Peyer's patch (tissue), 4 donors: ENCODE measurements around the gene RELL1. TPM values are rescaled to one million over a fixed set of nuclear protein-coding genes. Genes with fewer than 3 reads are reported as not detected.

Source experiments
- DNase-seq, 3 donors: peaks; one replicate each; pipeline ENCODE4 v3.0.0-alpha.2; 2017 to 2019
- H3K27ac ChIP-seq, 4 donors: fragments of 200-600 bp; sonication (generic); one replicate each; pipeline ENCODE4 v1.5.1; 2016 to 2019
- H3K27me3 ChIP-seq, 2 donors: fragments of 200-600 bp; sonication (generic); one replicate each; pipeline ENCODE4 v1.5.1; 2019
- H3K36me3 ChIP-seq, 3 donors: fragments of 200-600 bp; sonication (generic); one replicate each; pipeline ENCODE4 v1.5.1; 2016 to 2019
- H3K4me1 ChIP-seq, 4 donors: fragments of 200-600 bp; sonication (generic); one replicate each; pipeline ENCODE4 v1.5.1; 2016 to 2019
- H3K4me3 ChIP-seq, 4 donors: fragments of 200-600 bp; sonication (generic); 1 replicate in 3 of 4; 2 replicates in 1 of 4; pipeline ENCODE4 v1.5.1; 2016 to 2019; ENCODE audit warnings: mild to moderate bottlenecking in 1 of 4
- H3K9me3 ChIP-seq, 4 donors: fragments of 200-600 bp; sonication (generic); one replicate each; pipeline ENCODE4 v1.5.1; 2016 to 2019; ENCODE audit warnings: mild to moderate bottlenecking in 1 of 4
- POLR2A ChIP-seq, 2 donors: fragments of 450-650 bp; IDR thresholded peaks; one replicate each; pipeline ENCODE4 v1.5.1; 2017; ENCODE audit warnings: antibody characterized with exemption in 2 of 2, mild to moderate bottlenecking in 2 of 2, moderate library complexity in 2 of 2
- total RNA-seq, 4 donors: library from RNA; depleted of rRNA; stranded (reverse); fragments of >200 nt; gene quantifications; one replicate each; pipeline ENCODE4 v1.1.0, GENCODE V29; 2016
- TF ChIP-seq, protein P1 (sequence below), 6 experiments: fragments of 450-650 bp in 4 of 6; fragments of 200-600 bp in 2 of 6; sonication (generic) in 1 of 6; IDR thresholded peaks; one replicate each; pipeline ENCODE4 v1.5.1; 2017 to 2019; ENCODE audit warnings: antibody characterized with exemption in 6 of 6, mild to moderate bottlenecking in 3 of 6, moderate library complexity in 1 of 6

Gene RELL1
- total RNA-seq, 4 donors from 2014 or later: 43.2 to 76.2 (median 55.8) TPM

DNA sequence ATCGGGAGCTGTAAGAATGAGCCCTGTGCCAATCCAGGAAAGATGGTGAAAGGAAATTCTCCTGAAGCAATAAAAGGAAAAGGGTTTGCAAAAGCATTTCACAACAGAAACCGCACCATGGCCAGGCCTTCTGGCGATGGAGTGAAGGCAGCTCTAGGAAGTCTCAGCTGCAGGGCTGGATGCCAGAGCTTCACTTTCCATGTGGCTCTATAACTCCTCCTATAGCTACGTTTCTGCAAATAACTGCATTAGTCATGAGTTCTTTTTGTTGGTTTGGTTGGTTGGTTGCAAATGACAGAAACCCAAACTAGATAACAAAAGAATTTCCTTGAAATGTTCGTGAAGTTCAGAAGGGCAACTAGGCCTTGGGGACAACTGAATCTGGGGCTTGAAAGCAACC lies 84.6 kb downstream of the RELL1 start:
- Histone ChIP-seq H3K4me1 (peaks cover 0 to 8% (median 0%) of the 10 kb centered on the region in 4 donors), H3K27ac (no peak overlapping the region), H3K36me3 (no peaks in the 10 kb centered on the region), H3K27me3 (no peaks in the 10 kb centered on the region), H3K9me3 (no peaks in the 10 kb centered on the region), H3K4me3 (no peak overlapping the region)
- DNase-seq: peak in 1 of 3 donors; percentile 59
- TF ChIP-seq POLR2A (IDR thresholded peaks at IDR 0.05): no peak
- TF ChIP-seq, protein P1, sequence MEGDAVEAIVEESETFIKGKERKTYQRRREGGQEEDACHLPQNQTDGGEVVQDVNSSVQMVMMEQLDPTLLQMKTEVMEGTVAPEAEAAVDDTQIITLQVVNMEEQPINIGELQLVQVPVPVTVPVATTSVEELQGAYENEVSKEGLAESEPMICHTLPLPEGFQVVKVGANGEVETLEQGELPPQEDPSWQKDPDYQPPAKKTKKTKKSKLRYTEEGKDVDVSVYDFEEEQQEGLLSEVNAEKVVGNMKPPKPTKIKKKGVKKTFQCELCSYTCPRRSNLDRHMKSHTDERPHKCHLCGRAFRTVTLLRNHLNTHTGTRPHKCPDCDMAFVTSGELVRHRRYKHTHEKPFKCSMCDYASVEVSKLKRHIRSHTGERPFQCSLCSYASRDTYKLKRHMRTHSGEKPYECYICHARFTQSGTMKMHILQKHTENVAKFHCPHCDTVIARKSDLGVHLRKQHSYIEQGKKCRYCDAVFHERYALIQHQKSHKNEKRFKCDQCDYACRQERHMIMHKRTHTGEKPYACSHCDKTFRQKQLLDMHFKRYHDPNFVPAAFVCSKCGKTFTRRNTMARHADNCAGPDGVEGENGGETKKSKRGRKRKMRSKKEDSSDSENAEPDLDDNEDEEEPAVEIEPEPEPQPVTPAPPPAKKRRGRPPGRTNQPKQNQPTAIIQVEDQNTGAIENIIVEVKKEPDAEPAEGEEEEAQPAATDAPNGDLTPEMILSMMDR (IDR thresholded peaks at IDR 0.05): no peak

DNA sequence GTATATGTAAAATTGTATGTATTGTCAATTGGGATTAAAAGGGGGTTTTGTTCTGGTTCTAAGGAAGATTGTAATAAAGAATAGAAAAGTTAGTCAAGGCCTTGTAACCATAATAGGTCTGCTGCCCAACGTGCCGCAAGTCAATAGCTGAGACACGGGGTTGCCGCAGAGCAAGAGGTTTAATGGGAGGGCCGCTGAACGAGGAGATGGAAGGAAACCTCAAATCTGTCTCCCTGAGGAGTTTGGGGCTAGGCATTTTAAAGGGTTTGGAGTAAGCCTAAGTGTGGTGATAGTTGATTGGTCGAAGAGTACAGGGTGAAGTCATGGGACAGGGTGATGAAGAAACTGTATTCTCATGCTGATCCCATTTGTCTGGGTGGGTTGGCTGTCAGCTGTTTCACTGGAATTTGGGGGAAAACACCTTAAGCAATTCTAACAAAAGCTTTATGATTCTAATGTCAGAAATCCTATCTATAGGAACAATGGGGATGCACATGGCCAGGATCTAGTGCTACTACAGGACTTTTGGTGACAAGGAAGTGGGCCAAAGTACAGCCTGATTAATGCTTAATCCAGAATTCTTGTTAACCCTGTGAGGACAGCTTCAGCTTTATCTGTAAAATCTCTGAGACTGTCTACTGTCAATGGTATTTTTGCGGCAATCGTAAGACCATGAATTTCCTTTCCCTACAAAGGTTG lies 86.9 kb downstream of the RELL1 start:
- peak overlapping the region in 1 of 4 donors; percentile 15 for H3K27ac ChIP-seq
- no peaks in the 10 kb centered on the region for H3K27me3 ChIP-seq
- no peak overlapping the region for H3K4me3 ChIP-seq
- H3K36me3 ChIP-seq: no peaks in the 10 kb centered on the region
- TF ChIP-seq, protein P1 (IDR thresholded peaks at IDR 0.05): no peak
- TF ChIP-seq POLR2A (IDR thresholded peaks at IDR 0.05): no peak
- DNase-seq: no peak
- no peaks in the 10 kb centered on the region for H3K9me3 ChIP-seq
- peaks cover 0 to 14% (median 0%) of the 10 kb centered on the region in 4 donors for H3K4me1 ChIP-seq

DNA sequence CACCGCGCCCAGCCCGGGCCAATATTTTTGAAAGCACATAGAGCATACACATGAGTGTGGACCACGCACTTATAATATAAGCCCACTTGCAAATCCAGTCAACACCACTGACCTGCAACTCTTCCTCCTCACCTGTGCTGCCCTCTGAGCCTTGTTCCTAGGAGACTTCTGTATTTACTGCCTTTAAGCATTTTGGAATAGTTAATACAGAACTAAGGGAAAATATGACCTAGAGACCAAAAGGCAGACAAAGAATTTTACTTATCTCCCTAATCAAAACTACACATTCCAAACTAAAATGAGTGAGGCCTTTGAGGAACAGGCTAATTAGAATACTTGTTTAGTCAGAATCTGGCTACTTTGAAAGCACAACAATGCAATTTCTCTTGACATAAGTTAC lies 89.1 kb downstream of the RELL1 start:
- peak overlapping the region in 1 of 4 donors; percentile 50 for H3K27ac ChIP-seq

DNA sequence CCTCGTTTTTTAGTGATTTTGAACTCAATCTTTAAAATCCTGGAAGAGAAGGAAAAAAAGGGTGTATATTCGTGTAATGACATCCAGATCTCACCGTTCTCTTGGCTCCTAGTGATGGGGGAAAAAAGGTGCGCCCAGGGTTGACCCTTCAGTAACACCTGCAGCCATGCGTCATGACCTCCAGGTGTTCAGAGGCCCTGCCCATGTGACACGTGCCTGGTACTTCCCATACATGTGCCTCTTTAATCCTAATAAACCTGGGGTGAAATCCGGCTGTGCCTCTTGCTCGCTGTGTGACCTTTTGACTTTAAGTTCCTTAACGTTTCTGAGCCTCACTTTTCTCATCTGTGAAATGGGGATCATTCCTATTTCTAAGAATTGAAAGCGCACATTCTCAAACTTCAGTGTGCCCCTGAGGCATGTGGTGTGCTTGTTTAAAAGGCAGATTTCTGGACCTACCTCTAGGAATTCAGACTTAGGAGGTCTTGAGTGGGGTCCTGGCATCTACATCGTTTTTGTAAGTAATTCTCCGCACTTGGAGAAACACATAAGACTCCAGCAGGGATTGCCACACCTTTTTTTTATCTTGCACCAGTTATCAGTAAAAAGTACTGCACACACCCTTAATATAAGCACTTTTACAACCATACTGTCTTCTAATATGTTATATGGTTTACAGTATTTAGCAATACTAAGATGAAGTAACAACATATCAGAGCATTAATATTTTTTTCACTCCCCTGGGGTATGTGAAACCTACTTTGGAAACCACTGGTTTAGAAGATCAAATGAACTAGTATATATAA lies 90.1 kb downstream of the RELL1 start:
- H3K4me1 ChIP-seq: peaks cover 0 to 7% (median 0%) of the 10 kb centered on the region in 4 donors
- no peak overlapping the region for H3K4me3 ChIP-seq
- H3K9me3 ChIP-seq: no peaks in the 10 kb centered on the region
- H3K27me3 ChIP-seq: no peaks in the 10 kb centered on the region
- H3K27ac ChIP-seq: peak overlapping the region in 1 of 4 donors; percentile 64
- no peaks in the 10 kb centered on the region for H3K36me3 ChIP-seq
- no peak for TF ChIP-seq POLR2A (IDR thresholded peaks at IDR 0.05)
- TF ChIP-seq, protein P1 (IDR thresholded peaks at IDR 0.05): peak in 1 of 6 experiments; percentile 0
- DNase-seq: peak in 2 of 3 donors; percentile 59 to 62

More for the DNA sequence above, 89.1 kb downstream of the RELL1 start:
- Histone ChIP-seq H3K27me3 (no peaks in the 10 kb centered on the region), H3K36me3 (no peaks in the 10 kb centered on the region), H3K4me1 (peaks cover 0 to 7% (median 0%) of the 10 kb centered on the region in 4 donors), H3K4me3 (no peak overlapping the region), H3K9me3 (no peaks in the 10 kb centered on the region)
- no peak for TF ChIP-seq POLR2A (IDR thresholded peaks at IDR 0.05)
- TF ChIP-seq, protein P1 (IDR thresholded peaks at IDR 0.05): no peak
- DNase-seq: no peak

DNA sequence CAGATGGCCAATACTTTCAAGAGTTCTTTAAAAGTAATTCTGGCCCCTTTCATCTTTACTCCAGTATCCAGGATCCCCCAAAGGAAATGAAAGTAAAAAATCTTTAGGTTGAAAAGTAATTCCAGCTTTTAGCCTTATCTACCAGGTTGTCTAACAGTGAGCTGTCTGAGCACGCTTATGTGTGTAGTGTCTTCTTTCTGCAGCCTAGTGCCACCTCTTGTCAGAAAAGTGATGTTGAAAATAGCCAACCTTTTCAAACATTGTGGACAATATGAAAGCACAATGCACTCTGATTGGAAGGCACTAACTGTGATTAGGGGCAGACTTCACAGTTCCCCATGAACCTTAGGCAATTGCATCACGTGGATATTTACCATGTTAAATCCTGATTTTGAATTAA lies 92.1 kb downstream of the RELL1 start:
- Histone ChIP-seq H3K4me3 (no peak overlapping the region), H3K27me3 (no peaks in the 10 kb centered on the region), H3K36me3 (peaks cover 0 to 18% (median 0%) of the 10 kb centered on the region in 3 donors), H3K27ac (no peak overlapping the region), H3K9me3 (no peaks in the 10 kb centered on the region), H3K4me1 (peaks cover 0 to 7% (median 0%) of the 10 kb centered on the region in 4 donors)
- no peak for TF ChIP-seq POLR2A (IDR thresholded peaks at IDR 0.05)
- TF ChIP-seq, protein P1 (IDR thresholded peaks at IDR 0.05): peak in 1 of 6 experiments; percentile 21
- DNase-seq: no peak
